Measurements from ENCODE around the gene CFAP53. TPM values are rescaled to one million over a fixed set of nuclear protein-coding genes. Genes with fewer than 3 reads are reported as not detected.

The CFAP53 gene
- total RNA-seq, 2 donors from 2014 or later, result 0.16 to 0.44 TPM

DNA sequence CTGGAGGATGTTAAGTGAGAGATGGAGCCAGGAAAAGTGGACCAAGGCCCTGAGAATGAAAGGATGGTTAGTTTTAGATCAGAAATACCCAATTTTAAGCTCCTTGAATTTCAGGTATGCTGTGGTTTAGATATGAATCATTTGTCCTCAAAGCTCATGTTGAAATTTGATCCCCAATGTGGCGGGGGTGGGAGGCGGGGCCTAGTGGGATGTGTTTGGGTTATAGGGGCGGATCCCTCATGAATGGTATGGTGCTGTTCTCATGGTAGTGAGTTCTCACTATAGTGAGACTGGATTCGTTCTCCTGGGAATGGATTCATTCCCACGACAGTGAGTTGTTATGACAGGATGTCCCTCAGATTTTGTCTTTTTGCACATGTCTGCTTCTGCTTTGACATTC lies 82.7 kb downstream of the CFAP53 start:
- Histone ChIP-seq H3K9me3 (no peaks in the 10 kb centered on the region), H3K9ac (ENCODE audit: low read depth in 2 of 2, low read length in 2 of 2) (no peak overlapping the region)

DNA sequence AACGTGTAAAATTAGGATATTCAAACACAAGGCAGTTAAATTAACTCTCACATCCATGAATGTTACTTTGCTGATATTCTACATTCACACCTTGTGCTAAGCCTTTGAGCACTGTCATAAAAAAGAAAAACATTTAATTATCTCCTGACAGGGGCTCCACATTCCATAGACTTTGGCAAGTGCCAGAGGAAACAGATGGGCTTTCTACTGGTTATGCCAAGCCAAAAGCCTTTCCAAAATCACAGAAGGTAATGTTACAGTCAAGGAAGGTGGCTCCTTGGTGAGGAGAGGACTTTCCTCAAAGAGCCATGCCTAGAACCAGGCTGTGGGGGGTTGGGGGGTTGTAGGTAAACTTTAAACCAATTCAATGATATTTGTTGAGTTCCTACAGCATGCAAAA lies 83.8 kb downstream of the CFAP53 start:
- H3K9ac ChIP-seq (ENCODE audit: low read depth in 2 of 2, low read length in 2 of 2), result no peak overlapping the region
- intact Hi-C loops (cut with DNase I), result no loop called here
- no peaks in the 10 kb centered on the region for H3K4me1 ChIP-seq
- no peaks in the 10 kb centered on the region for H3K27me3 ChIP-seq
- H3K36me3 ChIP-seq, result no peaks in the 10 kb centered on the region
- H3K4me3 ChIP-seq, result no peak overlapping the region
- DNase-seq, result no peak
- H3K9me3 ChIP-seq, result no peaks in the 10 kb centered on the region
- H3K27ac ChIP-seq, result no peak overlapping the region
- TF ChIP-seq, protein P1, sequence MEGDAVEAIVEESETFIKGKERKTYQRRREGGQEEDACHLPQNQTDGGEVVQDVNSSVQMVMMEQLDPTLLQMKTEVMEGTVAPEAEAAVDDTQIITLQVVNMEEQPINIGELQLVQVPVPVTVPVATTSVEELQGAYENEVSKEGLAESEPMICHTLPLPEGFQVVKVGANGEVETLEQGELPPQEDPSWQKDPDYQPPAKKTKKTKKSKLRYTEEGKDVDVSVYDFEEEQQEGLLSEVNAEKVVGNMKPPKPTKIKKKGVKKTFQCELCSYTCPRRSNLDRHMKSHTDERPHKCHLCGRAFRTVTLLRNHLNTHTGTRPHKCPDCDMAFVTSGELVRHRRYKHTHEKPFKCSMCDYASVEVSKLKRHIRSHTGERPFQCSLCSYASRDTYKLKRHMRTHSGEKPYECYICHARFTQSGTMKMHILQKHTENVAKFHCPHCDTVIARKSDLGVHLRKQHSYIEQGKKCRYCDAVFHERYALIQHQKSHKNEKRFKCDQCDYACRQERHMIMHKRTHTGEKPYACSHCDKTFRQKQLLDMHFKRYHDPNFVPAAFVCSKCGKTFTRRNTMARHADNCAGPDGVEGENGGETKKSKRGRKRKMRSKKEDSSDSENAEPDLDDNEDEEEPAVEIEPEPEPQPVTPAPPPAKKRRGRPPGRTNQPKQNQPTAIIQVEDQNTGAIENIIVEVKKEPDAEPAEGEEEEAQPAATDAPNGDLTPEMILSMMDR (IDR thresholded peaks at IDR 0.05), result no peak

More for the DNA sequence above, 82.7 kb downstream of the CFAP53 start:
- no peak overlapping the region for H3K27ac ChIP-seq
- DNase-seq, result no peak
- H3K27me3 ChIP-seq, result no peaks in the 10 kb centered on the region
- TF ChIP-seq, protein P1 (IDR thresholded peaks at IDR 0.05), result no peak
- no peaks in the 10 kb centered on the region for H3K36me3 ChIP-seq
- intact Hi-C loops (cut with DNase I), result no loop called here
- no peaks in the 10 kb centered on the region for H3K4me1 ChIP-seq
- H3K4me3 ChIP-seq, result no peak overlapping the region

DNA sequence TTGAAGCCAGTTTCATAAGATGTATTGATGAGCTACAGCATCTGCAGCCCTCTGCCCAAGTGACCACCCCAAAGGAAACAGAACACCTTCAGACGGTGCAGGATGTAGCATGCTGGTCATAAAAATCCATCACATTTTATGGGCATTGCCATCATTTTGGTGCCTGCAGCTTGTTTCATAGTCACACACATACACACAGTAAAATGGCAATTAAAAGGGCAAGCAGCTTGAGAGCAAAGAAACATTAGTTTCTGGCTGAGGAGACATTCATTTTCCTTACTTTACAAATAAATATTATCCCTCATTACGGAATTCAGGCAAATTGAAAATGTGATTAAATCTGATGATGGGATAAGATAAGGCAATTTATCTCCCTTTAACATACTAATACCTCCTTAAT lies 84.7 kb downstream of the CFAP53 start:
- intact Hi-C loops (cut with DNase I), result no loop called here
- H3K4me3 ChIP-seq, result no peak overlapping the region
- no peak overlapping the region for H3K27ac ChIP-seq
- TF ChIP-seq, protein P1 (IDR thresholded peaks at IDR 0.05), result no peak
- no peaks in the 10 kb centered on the region for H3K27me3 ChIP-seq
- DNase-seq, result no peak
- H3K4me1 ChIP-seq, result peaks cover 3% of the 10 kb centered on the region
- no peaks in the 10 kb centered on the region for H3K9me3 ChIP-seq
- H3K9ac ChIP-seq (ENCODE audit: low read depth in 2 of 2, low read length in 2 of 2), result no peak overlapping the region
- no peaks in the 10 kb centered on the region for H3K36me3 ChIP-seq

DNA sequence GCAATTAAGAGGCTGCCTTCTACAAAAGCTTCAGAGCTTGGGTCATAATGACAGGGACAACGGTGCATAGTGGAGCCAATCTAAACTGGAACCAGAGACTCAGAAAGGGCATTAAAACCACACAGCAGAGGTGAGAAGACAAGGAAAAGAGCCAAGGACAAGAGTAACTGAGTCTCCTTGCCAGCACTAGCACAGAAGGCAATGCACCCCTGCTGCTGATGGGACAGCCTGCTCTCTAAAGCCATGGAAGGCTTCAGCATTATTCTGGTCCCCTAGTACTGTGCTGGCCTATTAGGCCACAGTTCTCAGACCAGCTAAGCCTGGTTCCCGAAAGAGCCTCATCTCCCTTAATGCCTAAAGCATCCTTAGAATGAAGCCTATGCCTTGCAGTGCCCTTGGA lies 86.8 kb downstream of the CFAP53 start:
- no peak overlapping the region for H3K27ac ChIP-seq
- H3K9me3 ChIP-seq, result no peaks in the 10 kb centered on the region
- intact Hi-C loops (cut with DNase I), result no loop called here
- no peaks in the 10 kb centered on the region for H3K27me3 ChIP-seq
- H3K4me3 ChIP-seq, result no peak overlapping the region
- DNase-seq, result no peak
- peaks cover 3% of the 10 kb centered on the region for H3K4me1 ChIP-seq
- H3K9ac ChIP-seq (ENCODE audit: low read depth in 2 of 2, low read length in 2 of 2), result no peak overlapping the region
- TF ChIP-seq, protein P1 (IDR thresholded peaks at IDR 0.05), result no peak
- H3K36me3 ChIP-seq, result no peaks in the 10 kb centered on the region

DNA sequence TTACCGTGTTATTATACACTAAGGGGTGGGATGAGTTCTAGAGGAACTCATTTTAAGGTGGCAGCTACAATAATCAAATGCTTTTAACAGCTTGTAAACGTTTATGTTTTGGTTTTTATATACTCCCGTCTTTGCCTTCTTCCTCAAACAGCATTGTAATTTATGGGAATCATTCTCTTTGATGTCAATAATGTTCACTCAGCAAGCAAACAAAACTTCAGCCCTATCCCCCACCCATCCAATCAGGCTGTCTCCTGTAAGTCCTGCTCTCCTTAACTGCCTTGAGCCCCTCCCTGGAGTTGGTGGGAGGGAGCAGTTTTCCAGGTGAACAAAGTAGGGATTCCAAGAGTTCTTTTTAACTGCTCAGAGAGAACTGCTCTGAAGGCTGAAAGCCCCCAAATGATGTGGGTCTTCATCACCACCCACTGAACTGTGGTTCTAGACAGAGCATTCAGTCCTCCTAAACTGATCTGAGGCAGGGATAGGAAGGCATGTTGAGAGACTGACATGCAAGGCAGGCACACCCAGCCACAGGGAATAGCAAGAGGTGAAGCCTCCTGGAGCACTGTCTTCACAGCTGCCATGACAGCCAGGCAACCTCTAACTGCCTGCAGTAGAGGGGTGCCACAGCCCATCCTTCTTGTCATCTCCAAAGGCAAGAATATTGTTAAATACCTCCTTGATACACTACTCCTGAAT lies 88.9 kb downstream of the CFAP53 start:
- intact Hi-C loops (cut with DNase I), result no loop called here
- DNase-seq, result peak; percentile 77
- H3K36me3 ChIP-seq, result no peaks in the 10 kb centered on the region
- no peak overlapping the region for H3K4me3 ChIP-seq
- no peaks in the 10 kb centered on the region for H3K9me3 ChIP-seq
- peak overlapping the region; percentile 22 for H3K27ac ChIP-seq
- TF ChIP-seq, protein P1 (IDR thresholded peaks at IDR 0.05), result no peak
- H3K27me3 ChIP-seq, result no peaks in the 10 kb centered on the region
- H3K9ac ChIP-seq (ENCODE audit: low read depth in 2 of 2, low read length in 2 of 2), result peak overlapping the region in 1 of 2 donors; percentile 19
- peaks cover 3% of the 10 kb centered on the region for H3K4me1 ChIP-seq

Other genes starting within 250 kb of the CFAP53 start
- gene MYO5B, start 71.3 kb downstream of the CFAP53 start, total RNA-seq, result 100 to 1,000 TPM; 106 to 132 TPM
- 10 to 100 TPM; 54.2 to 92.3 TPM for gene MBD1, start 15.0 kb upstream of the CFAP53 start, total RNA-seq
- 100 to 1,000 TPM in 1 of 2 donors, 10 to 100 TPM in 1; 46.1 to 102 TPM for gene CXXC1, start 21.2 kb upstream of the CFAP53 start, total RNA-seq
- gene SKA1, start 108.6 kb upstream of the CFAP53 start, total RNA-seq, result 10 to 100 TPM in 1 of 2 donors, 1 to 10 TPM in 1; 3.6 to 21.3 TPM